ENCODE results near the gene CKS1B.
"Not testable (repeated sequence)": the region's sequence is repeated elsewhere in the genome, so short reads cannot be mapped to it uniquely, and the experiment has no call there.

CKS1B gene

GRCh38 chr1:154964359-154964758 lies 10.1 kb upstream of the CKS1B start:
- no peak for DNase-seq (ENCODE audit: low spot score)

- no peak for DNase-seq (ENCODE audit: low spot score)
Measured at GRCh38 chr1:154966111-154966510, 8.4 kb upstream of the CKS1B start.

- DNase-seq (ENCODE audit: low spot score), result no peak
Measured at GRCh38 chr1:154967331-154967950, 7.0 kb upstream of the CKS1B start.

- DNase-seq (ENCODE audit: low spot score), result no peak
Measured at GRCh38 chr1:154968731-154969130, 5.8 kb upstream of the CKS1B start.

GRCh38 chr1:154969246-154969645 lies 5.2 kb upstream of the CKS1B start:
- no peak for DNase-seq (ENCODE audit: low spot score)

- no peak for DNase-seq (ENCODE audit: low spot score)
Measured at GRCh38 chr1:154969860-154970452, 4.5 kb upstream of the CKS1B start.

- peak; percentile 91 for DNase-seq (ENCODE audit: low spot score)
Measured at GRCh38 chr1:154970631-154971340, 3.7 kb upstream of the CKS1B start, which contains the start of gene SHC1. SHC1 (minus strand) TSS chr1:154970747; CDS start chr1:154970526, 221 bp downstream.

GRCh38 chr1:154971341-154971998 lies 3.0 kb upstream of the CKS1B start:
- DNase-seq (ENCODE audit: low spot score), result no peak

GRCh38 chr1:154972213-154972516 lies 2.3 kb upstream of the CKS1B start:
- DNase-seq (ENCODE audit: low spot score), result no peak

- DNase-seq (ENCODE audit: low spot score), result peak; percentile 82
Measured at GRCh38 chr1:154972517-154973343, 1.8 kb upstream of the CKS1B start.

- DNase-seq (ENCODE audit: low spot score), result peak; percentile 79
Measured at GRCh38 chr1:154973344-154974101, 958 bp upstream of the CKS1B start.

GRCh38 chr1:154974808-154975408 lies 427 bp downstream of the CKS1B start:
- peak; percentile 87 for DNase-seq (ENCODE audit: low spot score)

GRCh38 chr1:154975409-154976059 lies 1.1 kb downstream of the CKS1B start:
- DNase-seq (ENCODE audit: low spot score), result no peak

- not testable (repeated sequence) for DNase-seq (ENCODE audit: low spot score)
Measured at GRCh38 chr1:154977762-154978161, 3.3 kb downstream of the CKS1B start.

- DNase-seq (ENCODE audit: low spot score), result no peak
Measured at GRCh38 chr1:154978360-154978759, 3.9 kb downstream of the CKS1B start.

- DNase-seq (ENCODE audit: low spot score), result no peak
Measured at GRCh38 chr1:154982341-154982740, 7.9 kb downstream of the CKS1B start.

- peak; percentile 96 for DNase-seq (ENCODE audit: low spot score)
Measured at GRCh38 chr1:154982897-154983648, 8.6 kb downstream of the CKS1B start, which contains the start of gene FLAD1. FLAD1 (plus strand) TSS chr1:154983344; CDS start chr1:154983695, 351 bp downstream.

- DNase-seq (ENCODE audit: low spot score), result no peak
Measured at GRCh38 chr1:154983776-154984466, 9.4 kb downstream of the CKS1B start.

- not testable (repeated sequence) for DNase-seq (ENCODE audit: low spot score)
Measured at GRCh38 chr1:154986736-154987135, 12.3 kb downstream of the CKS1B start.
